HCT116 (cell line): Measurements from ENCODE around the gene PIK3CD. TPM values are rescaled to one million over a fixed set of nuclear protein-coding genes. Genes with fewer than 3 reads are reported as not detected.

Source experiments
- ATAC-seq: fragments of 200-7000 bp; cut with Tn5 transposase; 2 replicates; pipeline ENCODE4 v1.9.1; 2020; ENCODE audit warnings: mild to moderate bottlenecking, moderate library complexity
- BruUV-seq: library from RNA; stranded (reverse); fragments of 400-500 nt; replicated peaks from 2 replicates; lab custom pipeline; 2021; lab: Mats Ljungman, UMichigan
- CTCF ChIA-PET: fragments of 300-600 bp; sonication (Branson Sonifier 250); formaldehyde crosslinking; loops from one replicate; lab custom pipeline; 2021; ENCODE audit warnings: antibody characterized with exemption; lab: Charles Lee
- POLR2A ChIA-PET: fragments of 300-600, 350-600 bp; sonication (Branson Sonifier 250); formaldehyde crosslinking; loops from one replicate; lab custom pipeline; 2021; ENCODE audit warnings: antibody characterized with exemption; lab: Charles Lee
- RAD21 ChIA-PET, 2 experiments: fragments of 300-600 bp; sonication (Branson Sonifier 250); formaldehyde crosslinking; loops; one replicate each; lab custom pipeline; 2023; ENCODE audit warnings: low total read pairs in 2 of 2; ENCODE audit not compliant: uncharacterized antibody in 2 of 2, unreplicated experiment in 2 of 2, low non-redundant PET in 1 of 2; lab: Charles Lee
- DNase-seq: peaks from one replicate; pipeline ENCODE4 v3.0.0-alpha.2; 2010; ENCODE audit warnings: low read depth, low spot score
- H2AFZ ChIP-seq: fragments of 200-600 bp; shearing (Covaris generic), sonication (generic); 2 replicates; pipeline ENCODE4 v1.6.1; 2017; ENCODE audit warnings: low read depth, mixed run types, mixed read lengths, antibody characterized with exemption, low read length; ENCODE audit not compliant: poor library complexity, severe bottlenecking
- H3K27ac ChIP-seq: 2 replicates; pipeline ENCODE4 v1.5.1; 2012; ENCODE audit warnings: low read depth, low read length
- H3K27me3 ChIP-seq: fragments of 200-600 bp; sonication (generic); 2 replicates; pipeline ENCODE4 v1.6.1; 2016; ENCODE audit warnings: mixed run types, low read length, mixed read lengths; ENCODE audit not compliant: insufficient read depth
- H3K36me3 ChIP-seq, 2 experiments: fragments of 200-500 bp in 1 of 2; fragments of 200-600 bp in 1 of 2; sonication (Bioruptor generic) in 1 of 2; sonication (generic) in 1 of 2; 2 replicates each; pipeline versions ENCODE4 v1.5.1 to v1.6.1; 2014 to 2016; ENCODE audit warnings: low read length in 2 of 2, inconsistent platforms in 1 of 2, mixed read lengths in 1 of 2, mixed run types in 1 of 2; ENCODE audit not compliant: insufficient read depth in 2 of 2, control insufficient read depth in 1 of 2
- H3K4me1 ChIP-seq, 2 experiments: fragments of 200-600 bp in 1 of 2; sonication (generic) in 1 of 2; 2 replicates each; pipeline versions ENCODE4 v1.5.1 to v1.6.1; 2012 to 2017; ENCODE audit warnings: low read length in 2 of 2, inconsistent platforms in 1 of 2, mild to moderate bottlenecking in 1 of 2, mixed read lengths in 1 of 2, mixed run types in 1 of 2, moderate library complexity in 1 of 2; ENCODE audit not compliant: insufficient read depth in 2 of 2, control insufficient read depth in 1 of 2
- H3K4me2 ChIP-seq: fragments of 200-600 bp; sonication (generic); 2 replicates; pipeline ENCODE4 v1.6.1; 2017; ENCODE audit warnings: mixed run types, low read length, mixed read lengths
- H3K4me3 ChIP-seq, 2 experiments: fragments of 200-600 bp in 1 of 2; sonication (generic) in 1 of 2; replicated peaks in 1 of 2; 2 replicates each; pipeline ENCODE4 v1.5.1; 2011 to 2016; ENCODE audit warnings: low read length in 2 of 2, control low read depth in 1 of 2, low read depth in 1 of 2, mild to moderate bottlenecking in 1 of 2, mixed read lengths in 1 of 2, mixed run types in 1 of 2
- H3K79me2 ChIP-seq: fragments of 200-600 bp; sonication (generic); 2 replicates; pipeline ENCODE4 v1.6.1; 2017; ENCODE audit warnings: mild to moderate bottlenecking, mixed run types, low read length, moderate library complexity, mixed read lengths; ENCODE audit not compliant: insufficient read depth
- H3K9ac ChIP-seq: fragments of 200-600 bp; sonication (generic); 2 replicates; pipeline ENCODE4 v1.6.1; 2016; ENCODE audit warnings: low read length, mixed read lengths
- H3K9me2 ChIP-seq: fragments of 200-600 bp; sonication (generic), shearing (Covaris generic); 2 replicates; pipeline ENCODE4 v1.6.1; 2017; ENCODE audit warnings: mixed run types, mild to moderate bottlenecking, moderate library complexity; ENCODE audit not compliant: insufficient read depth
- H3K9me3 ChIP-seq, 2 experiments: fragments of 200-500 bp in 1 of 2; fragments of 200-600 bp in 1 of 2; sonication (Bioruptor generic) in 1 of 2; sonication (generic) in 1 of 2; 2 replicates each; pipeline ENCODE4 v1.6.1; 2014 to 2017; ENCODE audit warnings: low read length in 2 of 2, mixed read lengths in 2 of 2, inconsistent platforms in 1 of 2, low read depth in 1 of 2, mild to moderate bottlenecking in 1 of 2, mixed run types in 1 of 2, moderate library complexity in 1 of 2; ENCODE audit not compliant: control insufficient read depth in 1 of 2, insufficient read depth in 1 of 2
- H4K20me1 ChIP-seq: fragments of 200-600 bp; sonication (generic), shearing (Covaris generic); 2 replicates; pipeline ENCODE4 v1.6.1; 2017; ENCODE audit warnings: mixed run types, mild to moderate bottlenecking, moderate library complexity; ENCODE audit not compliant: insufficient read depth
- CBX3 ChIP-seq: IDR thresholded peaks from 2 replicates; pipeline ENCODE4 v1.6.1; 2012; ENCODE audit warnings: low read depth
- EZH2 ChIP-seq: fragments of 200-600 bp; sonication (generic); IDR thresholded peaks from 2 replicates; pipeline ENCODE4 v1.6.1; 2017; ENCODE audit warnings: antibody characterized with exemption, mixed run types
- FOSL1 ChIP-seq: IDR thresholded peaks from 2 replicates; pipeline ENCODE4 v1.6.1; 2012; ENCODE audit warnings: low read depth
- MAX ChIP-seq: IDR thresholded peaks from 2 replicates; pipeline ENCODE4 v1.6.1; 2012
- REST ChIP-seq: IDR thresholded peaks from 2 replicates; pipeline ENCODE4 v1.6.1; 2012; ENCODE audit warnings: low read depth
- SIN3A ChIP-seq: IDR thresholded peaks from 2 replicates; pipeline ENCODE4 v1.6.1; 2012; ENCODE audit warnings: low read depth
- SP1 ChIP-seq: IDR thresholded peaks from 2 replicates; pipeline ENCODE4 v1.6.1; 2012; ENCODE audit warnings: low read depth
- SRF ChIP-seq: IDR thresholded peaks from 2 replicates; pipeline ENCODE4 v1.6.1; 2012; ENCODE audit warnings: low read depth
- TCF7L2 ChIP-seq: IDR thresholded peaks from 2 replicates; pipeline ENCODE4 v1.7.0; 2011; ENCODE audit warnings: borderline replicate concordance, inconsistent platforms; ENCODE audit not compliant: insufficient read depth, insufficient read length; ENCODE audit errors: extremely low read depth
- ZBTB33 ChIP-seq: IDR thresholded peaks from 2 replicates; pipeline ENCODE4 v1.6.1; 2011; ENCODE audit warnings: mild to moderate bottlenecking, low read length, moderate library complexity; ENCODE audit not compliant: insufficient replicate concordance; ENCODE audit errors: extremely low read depth
- ZFX ChIP-seq: fragments of 450-650 bp; IDR thresholded peaks from 2 replicates; pipeline ENCODE4 v1.6.1; 2017
- intact Hi-C: fragments of 100-400 bp; cut with micrococcal nuclease; formaldehyde crosslinking; loops from 2 replicates; pipeline ENCODE4 v1.10.0; 2022
- total RNA-seq: library from RNA; stranded (reverse); gene quantifications from one replicate; pipeline ENCODE4 v1.2.1, GENCODE V29; 2021; ENCODE audit not compliant: unreplicated experiment

The PIK3CD gene
- total RNA-seq, 1 experiment from 2014 or later: 9.2 TPM

- POLR2A ChIA-PET: no interaction called here
- peaks cover 26 to 46% of the 10 kb centered on the region in 2 experiments for H3K4me1 ChIP-seq
- BruUV-seq: no TSS peak
Measured at GRCh38 chr1:9691691-9692090, 40.2 kb downstream of the PIK3CD start.

More at GRCh38 chr1:9691691-9692090, 40.2 kb downstream of the PIK3CD start:
- TF ChIP-seq EZH2 (no peak), TCF7L2 (no peak), SP1 (no peak), ZFX (no peak), REST (no peak), FOSL1 (no peak), SIN3A (no peak), SRF (no peak), ZBTB33 (no peak), MAX (no peak), CBX3 (no peak)
- no peaks in the 10 kb centered on the region for H3K27me3 ChIP-seq
- no peaks in the 10 kb centered on the region for H3K9me2 ChIP-seq
- H3K4me2 ChIP-seq: 0 out of 2 replicates have a peak overlapping the region, but pooled peaks have one; percentile 94
- H3K36me3 ChIP-seq: no peaks in the 10 kb centered on the region
- no peaks in the 10 kb centered on the region for H3K9me3 ChIP-seq
- DNase-seq: no peak
- H3K27ac ChIP-seq: no peak overlapping the region
- CTCF ChIA-PET: no interaction called here
- no peak overlapping the region for H3K9ac ChIP-seq
- H4K20me1 ChIP-seq: no peaks in the 10 kb centered on the region
- RAD21 ChIA-PET: no interaction called here
- no peak overlapping the region for H3K4me3 ChIP-seq
- ATAC-seq: no peak
- intact Hi-C loops: no loop called here
- no peaks in the 10 kb centered on the region for H3K79me2 ChIP-seq
- H2AFZ ChIP-seq: no peak overlapping the region
